Spleen (tissue), 11 donors: Measurements from ENCODE around the gene CASTOR1. TPM values are rescaled to one million over a fixed set of nuclear protein-coding genes. Genes with fewer than 3 reads are reported as not detected.
A peak's percentile ranks its signal among the peaks of the same experiment; 100 is the strongest.

Experiments
- DNase-seq: peaks from one replicate; pipeline ENCODE4 v3.0.0-alpha.2; 2020
- H3K27ac ChIP-seq, 8 donors: fragments of 200-600 bp; sonication (generic) in 7 of 8; 1 replicate in 4 of 8; 2 replicates in 4 of 8; pipeline versions ENCODE4 v1.5.0 to v1.8.0; 2016 to 2021; ENCODE audit warnings: inconsistent platforms in 4 of 8, mild to moderate bottlenecking in 4 of 8, moderate library complexity in 1 of 8
- H3K27me3 ChIP-seq, 7 donors: fragments of 200-600 bp; sonication (generic) in 6 of 7; replicated peaks in 1 of 7; 1 replicate in 4 of 7; 2 replicates in 3 of 7; pipeline versions ENCODE4 v1.5.0 to v1.8.0; 2016 to 2021; ENCODE audit warnings: inconsistent platforms in 3 of 7, mild to moderate bottlenecking in 1 of 7
- H3K36me3 ChIP-seq, 6 donors: fragments of 200-600 bp; sonication (generic) in 5 of 6; 1 replicate in 4 of 6; 2 replicates in 2 of 6; pipeline versions ENCODE4 v1.5.0 to v1.8.0; 2016 to 2021; ENCODE audit warnings: inconsistent platforms in 2 of 6
- H3K4me1 ChIP-seq, 6 donors: fragments of 200-600 bp; sonication (generic) in 5 of 6; 1 replicate in 3 of 6; 2 replicates in 3 of 6; pipeline versions ENCODE4 v1.5.0 to v1.8.0; 2016 to 2021; ENCODE audit warnings: inconsistent platforms in 3 of 6
- H3K4me3 ChIP-seq, 8 donors: fragments of 200-600 bp; sonication (generic) in 7 of 8; 1 replicate in 4 of 8; 2 replicates in 4 of 8; pipeline versions ENCODE4 v1.5.0 to v1.8.0; 2016 to 2021; ENCODE audit warnings: inconsistent platforms in 4 of 8, mild to moderate bottlenecking in 4 of 8, moderate library complexity in 2 of 8
- H3K9me3 ChIP-seq, 8 donors: fragments of 200-600 bp; sonication (generic) in 7 of 8; 1 replicate in 4 of 8; 2 replicates in 4 of 8; pipeline versions ENCODE4 v1.5.0 to v1.8.0; 2016 to 2021; ENCODE audit warnings: inconsistent platforms in 4 of 8
- CTCF ChIP-seq, 11 experiments: fragments of 200-600 bp in 7 of 11; fragments of 450-650 bp in 4 of 11; sonication (generic) in 4 of 11; IDR thresholded peaks in 8 of 11; conservative IDR thresholded peaks in 3 of 11; 1 replicate in 7 of 11; 2 replicates in 4 of 11; pipeline versions ENCODE4 v1.4.0 to v1.8.0; 2016 to 2021; ENCODE audit warnings: antibody characterized with exemption in 11 of 11, inconsistent platforms in 4 of 11, mild to moderate bottlenecking in 1 of 11
- POLR2A ChIP-seq, 3 donors: fragments of 450-650 bp; IDR thresholded peaks; one replicate each; pipeline ENCODE4 v1.5.1; 2017; ENCODE audit warnings: antibody characterized with exemption in 3 of 3, mild to moderate bottlenecking in 1 of 3
- POLR2AphosphoS5 ChIP-seq, 3 donors: sonication (generic); formaldehyde crosslinking; IDR thresholded peaks; one replicate each; pipeline ENCODE4 v1.5.1; 2017; ENCODE audit warnings: antibody characterized with exemption in 3 of 3
- WGBS, 5 donors: extraction: QIAGEN DNeasy Blood & Tissue Kit in 3 of 5; methylation state at CpG; one replicate each; pipeline versions ENCODE4 v1.1.5 to v1.1.7; 2013 to 2018; 5-methylcytosine and 5-hydroxymethylcytosine counted together
- intact Hi-C: fragments of 100-400 bp; cut with DNase I; formaldehyde crosslinking; loops from one replicate; pipeline ENCODE4 v1.15.0; 2023; ENCODE audit warnings: low total_unique reads
- polyA plus RNA-seq, 3 donors: library from polyadenylated mRNA; stranded (reverse); fragments of 200-250 nt; gene quantifications; one replicate each; pipeline ENCODE4 v1.2.1, GENCODE V29; 2013
- total RNA-seq, 7 donors: library from RNA; depleted of rRNA in 3 of 7; stranded (reverse); fragments of >200 nt in 3 of 7; fragmentation: NEBNext Ultra II Directional in 4 of 7; extraction: Animal tissue kit (Norgen Biotek cat#: 25700) in 4 of 7; gene quantifications; one replicate each; pipeline versions ENCODE4 v1.1.0 to v1.2.1, GENCODE V29; 2016 to 2021
- donor health status: healthy with polysubstance abuse.
- donor health status: DM: no; HTN: no; CAD: no; lungs with moderate emphysema.
- donor health status: DM: no; HTN: no; CAD: no.
- donor health status: Bipolar disorder and iron deficiency.
- donor health status: healthy.
- donor health status: DM: no; HTN: no; CAD: no.
- donor health status: DM: yes; HTN: yes; CAD: no.

The CASTOR1 gene
- total and polyA plus RNA-seq, 10 donors, result 5.6 to 18.9 (median 12.6) TPM

- 64 to 83% (median 81%) methylated on average over 2 of the region's 2 CpGs for WGBS, 5 donors
- no peak for TF ChIP-seq POLR2A (IDR thresholded peaks at IDR 0.05)
- peak in 1 of 3 donors; percentile 34 for TF ChIP-seq POLR2AphosphoS5 (IDR thresholded peaks at IDR 0.05)
- H3K4me1 ChIP-seq, result peaks cover 99 to 100% (median 100%) of the 10 kb centered on the region in 6 donors
- peaks cover 0 to 14% (median 0%) of the 10 kb centered on the region in 6 donors for H3K36me3 ChIP-seq
- H3K27me3 ChIP-seq, result no peaks in the 10 kb centered on the region
- no peaks in the 10 kb centered on the region for H3K9me3 ChIP-seq
- H3K4me3 ChIP-seq, result no peak overlapping the region
- intact Hi-C loops, result no loop called here
- no peak for DNase-seq
- peak overlapping the region; percentile 68 to 94 (median 88) for H3K27ac ChIP-seq
Observed at GRCh38 chr22:30308093-30308492, 18.8 kb upstream of the CASTOR1 start.

GRCh38 chr22:30307041-30307574 lies 17.8 kb upstream of the CASTOR1 start:
- TF ChIP-seq POLR2A (IDR thresholded peaks at IDR 0.05), result no peak
- no peak for TF ChIP-seq POLR2AphosphoS5 (IDR thresholded peaks at IDR 0.05)
- no peak for TF ChIP-seq CTCF (IDR thresholded peaks at IDR 0.05 in 8 of 11, conservative IDR thresholded peaks at IDR 0.05 in 3 of 11)
- H3K9me3 ChIP-seq, result no peaks in the 10 kb centered on the region
- H3K27me3 ChIP-seq, result no peaks in the 10 kb centered on the region
- intact Hi-C loops, result no loop called here
- 60 to 71% (median 62%) methylated on average over 4 of the region's 4 CpGs for WGBS, 5 donors
- H3K27ac ChIP-seq, result peak overlapping the region; percentile 69 to 94 (median 88)
- DNase-seq, result no peak
- H3K4me1 ChIP-seq, result peaks cover 99 to 100% (median 100%) of the 10 kb centered on the region in 6 donors
- peak overlapping the region in 4 of 8 donors; percentile 1 to 57 (median 16) for H3K4me3 ChIP-seq
- H3K36me3 ChIP-seq, result peaks cover 0 to 23% (median 0%) of the 10 kb centered on the region in 6 donors

GRCh38 chr22:30306627-30307011 lies 17.3 kb upstream of the CASTOR1 start:
- no peak for TF ChIP-seq POLR2A (IDR thresholded peaks at IDR 0.05)
- TF ChIP-seq CTCF (IDR thresholded peaks at IDR 0.05 in 8 of 11, conservative IDR thresholded peaks at IDR 0.05 in 3 of 11), result no peak
- TF ChIP-seq POLR2AphosphoS5 (IDR thresholded peaks at IDR 0.05), result no peak
- Histone ChIP-seq H3K9me3 (no peaks in the 10 kb centered on the region), H3K36me3 (peaks cover 0 to 28% (median 0%) of the 10 kb centered on the region in 6 donors), H3K27me3 (no peaks in the 10 kb centered on the region), H3K4me1 (peaks cover 99 to 100% (median 100%) of the 10 kb centered on the region in 6 donors), H3K27ac (peak overlapping the region; percentile 69 to 94 (median 88)), H3K4me3 (peak overlapping the region in 5 of 8 donors; percentile 1 to 57 (median 7))
- WGBS, 5 donors, result 29 to 69% (median 47%) methylated on average over 1 of the region's 1 CpG
- DNase-seq, result no peak
- intact Hi-C loops, result no loop called here

- no peak for TF ChIP-seq POLR2AphosphoS5 (IDR thresholded peaks at IDR 0.05)
- TF ChIP-seq POLR2A (IDR thresholded peaks at IDR 0.05), result no peak
- no peak for TF ChIP-seq CTCF (IDR thresholded peaks at IDR 0.05 in 8 of 11, conservative IDR thresholded peaks at IDR 0.05 in 3 of 11)
- peak overlapping the region in 5 of 8 donors; percentile 2 to 57 (median 26) for H3K4me3 ChIP-seq
- peaks cover 99 to 100% (median 100%) of the 10 kb centered on the region in 6 donors for H3K4me1 ChIP-seq
- DNase-seq, result no peak
- no peaks in the 10 kb centered on the region for H3K9me3 ChIP-seq
- 13 to 28% (median 25%) methylated on average over 2 to 3 of the region's 3 CpGs for WGBS, 5 donors
- peaks cover 0 to 33% (median 0%) of the 10 kb centered on the region in 6 donors for H3K36me3 ChIP-seq
- H3K27ac ChIP-seq, result peak overlapping the region; percentile 69 to 94 (median 88)
- intact Hi-C loops, result no loop called here
- H3K27me3 ChIP-seq, result no peaks in the 10 kb centered on the region
Observed at GRCh38 chr22:30305906-30306626, 16.8 kb upstream of the CASTOR1 start.
